DND-41 (cell line): ENCODE results near the gene THRB.

ENCODE experiments used
- ATAC-seq: fragments of 200-7000 bp; cut with Tn5 transposase; 3 replicates; pipeline ENCODE4 v1.9.1; 2021; ENCODE audit warnings: low read depth; ENCODE audit not compliant: insufficient read depth
- DNase-seq: peaks from one replicate; pipeline ENCODE4 v3.0.0-alpha.2; 2020
- H2AFZ ChIP-seq: 2 replicates; pipeline ENCODE4 v1.6.0; 2012; ENCODE audit warnings: low read depth, low read length
- H3K27ac ChIP-seq: 2 replicates; pipeline ENCODE4 v1.5.1; 2012; ENCODE audit warnings: low read length, inconsistent platforms
- H3K27me3 ChIP-seq: fragments of 200-600 bp; sonication (generic); 2 replicates; pipeline ENCODE4 v1.6.0; 2012; ENCODE audit warnings: low read length, mild to moderate bottlenecking, inconsistent platforms; ENCODE audit not compliant: insufficient read depth, poor library complexity
- H3K36me3 ChIP-seq: 2 replicates; pipeline ENCODE4 v1.5.1; 2012; ENCODE audit warnings: low read length, inconsistent platforms; ENCODE audit not compliant: insufficient read depth
- H3K4me1 ChIP-seq: 2 replicates; pipeline ENCODE4 v1.5.1; 2012; ENCODE audit warnings: mild to moderate bottlenecking, low read length; ENCODE audit not compliant: insufficient read depth
- H3K4me2 ChIP-seq: 2 replicates; pipeline ENCODE4 v1.6.0; 2012; ENCODE audit warnings: mild to moderate bottlenecking, moderate library complexity, low read length, inconsistent platforms; ENCODE audit not compliant: insufficient read depth
- H3K4me3 ChIP-seq, 2 experiments: fragments of 200-600 bp in 1 of 2; shearing (Covaris generic) in 1 of 2; 2 replicates each; pipeline ENCODE4 v1.5.1; 2012 to 2016; ENCODE audit warnings: inconsistent platforms in 2 of 2, low read length in 2 of 2, mild to moderate bottlenecking in 2 of 2, low read depth in 1 of 2, moderate library complexity in 1 of 2
- H3K79me2 ChIP-seq: 2 replicates; pipeline ENCODE4 v1.6.0; 2012; ENCODE audit warnings: low read length, inconsistent platforms; ENCODE audit not compliant: insufficient read depth
- H3K9ac ChIP-seq: 2 replicates; pipeline ENCODE4 v1.6.0; 2012; ENCODE audit warnings: low read depth, mild to moderate bottlenecking, inconsistent platforms, low read length, moderate library complexity
- H3K9me3 ChIP-seq: 2 replicates; pipeline ENCODE4 v1.5.1; 2012; ENCODE audit warnings: low read length, moderate library complexity, mild to moderate bottlenecking, inconsistent platforms; ENCODE audit not compliant: insufficient read depth, severe bottlenecking
- H4K20me1 ChIP-seq: 2 replicates; pipeline ENCODE4 v1.6.0; 2012; ENCODE audit warnings: low read length; ENCODE audit not compliant: insufficient read depth
- EZH2 ChIP-seq: IDR thresholded peaks from 3 replicates; pipeline ENCODE4 v1.6.1; 2012; ENCODE audit warnings: borderline replicate concordance, low read depth, mild to moderate bottlenecking, moderate library complexity, low read length, inconsistent platforms; ENCODE audit not compliant: severe bottlenecking
- TF ChIP-seq, protein P1 (sequence below): IDR thresholded peaks from 2 replicates; pipeline ENCODE4 v1.5.1; 2012; ENCODE audit warnings: borderline replicate concordance, low read length, moderate library complexity, mild to moderate bottlenecking; ENCODE audit not compliant: poor library complexity, severe bottlenecking; ENCODE audit errors: extremely low read depth

THRB gene

DNA sequence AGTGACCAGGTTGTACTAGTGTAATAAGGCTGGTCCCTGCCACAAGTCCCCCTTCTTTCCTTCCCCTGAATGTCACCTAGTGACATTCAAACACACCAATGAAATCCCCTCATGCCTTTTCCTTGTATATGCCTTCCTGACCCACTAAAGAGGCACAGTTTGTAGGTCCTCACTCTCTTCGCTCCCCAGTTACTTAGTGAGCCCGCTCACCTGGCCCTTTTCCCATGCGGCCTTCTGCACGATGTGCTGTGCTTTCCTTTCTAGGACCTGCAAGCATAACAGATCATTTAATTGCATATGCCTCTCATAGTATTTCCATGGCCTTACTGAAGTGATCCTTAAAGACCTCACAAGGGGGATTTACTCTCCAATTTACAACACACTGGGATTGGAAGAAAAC lies 146.3 kb downstream of the THRB start:
- no peak for ATAC-seq
- Histone ChIP-seq H3K27ac (no peak overlapping the region), H3K27me3 (no peaks in the 10 kb centered on the region), H2AFZ (no peak overlapping the region), H3K36me3 (no peaks in the 10 kb centered on the region), H3K4me3 (no peak overlapping the region), H3K9ac (no peak overlapping the region), H3K4me1 (no peaks in the 10 kb centered on the region), H3K79me2 (no peaks in the 10 kb centered on the region), H3K4me2 (no peak overlapping the region), H4K20me1 (no peaks in the 10 kb centered on the region), H3K9me3 (no peaks in the 10 kb centered on the region)
- no peak for DNase-seq
- TF ChIP-seq, protein P1, sequence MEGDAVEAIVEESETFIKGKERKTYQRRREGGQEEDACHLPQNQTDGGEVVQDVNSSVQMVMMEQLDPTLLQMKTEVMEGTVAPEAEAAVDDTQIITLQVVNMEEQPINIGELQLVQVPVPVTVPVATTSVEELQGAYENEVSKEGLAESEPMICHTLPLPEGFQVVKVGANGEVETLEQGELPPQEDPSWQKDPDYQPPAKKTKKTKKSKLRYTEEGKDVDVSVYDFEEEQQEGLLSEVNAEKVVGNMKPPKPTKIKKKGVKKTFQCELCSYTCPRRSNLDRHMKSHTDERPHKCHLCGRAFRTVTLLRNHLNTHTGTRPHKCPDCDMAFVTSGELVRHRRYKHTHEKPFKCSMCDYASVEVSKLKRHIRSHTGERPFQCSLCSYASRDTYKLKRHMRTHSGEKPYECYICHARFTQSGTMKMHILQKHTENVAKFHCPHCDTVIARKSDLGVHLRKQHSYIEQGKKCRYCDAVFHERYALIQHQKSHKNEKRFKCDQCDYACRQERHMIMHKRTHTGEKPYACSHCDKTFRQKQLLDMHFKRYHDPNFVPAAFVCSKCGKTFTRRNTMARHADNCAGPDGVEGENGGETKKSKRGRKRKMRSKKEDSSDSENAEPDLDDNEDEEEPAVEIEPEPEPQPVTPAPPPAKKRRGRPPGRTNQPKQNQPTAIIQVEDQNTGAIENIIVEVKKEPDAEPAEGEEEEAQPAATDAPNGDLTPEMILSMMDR = no peak
- TF ChIP-seq EZH2 = no peak

GRCh38 chr3:24344784-24345439 lies 149.7 kb downstream of the THRB start:
- no peaks in the 10 kb centered on the region for H4K20me1 ChIP-seq
- H3K36me3 ChIP-seq = no peaks in the 10 kb centered on the region
- H3K27ac ChIP-seq = no peak overlapping the region
- TF ChIP-seq, protein P1 = no peak
- H3K4me1 ChIP-seq = no peaks in the 10 kb centered on the region
- DNase-seq = no peak
- H3K4me2 ChIP-seq = no peak overlapping the region
- no peaks in the 10 kb centered on the region for H3K79me2 ChIP-seq
- no peak overlapping the region for H3K4me3 ChIP-seq
- no peak overlapping the region for H3K9ac ChIP-seq
- no peaks in the 10 kb centered on the region for H3K9me3 ChIP-seq
- no peak overlapping the region for H2AFZ ChIP-seq
- ATAC-seq = no peak
- H3K27me3 ChIP-seq = no peaks in the 10 kb centered on the region

DNA sequence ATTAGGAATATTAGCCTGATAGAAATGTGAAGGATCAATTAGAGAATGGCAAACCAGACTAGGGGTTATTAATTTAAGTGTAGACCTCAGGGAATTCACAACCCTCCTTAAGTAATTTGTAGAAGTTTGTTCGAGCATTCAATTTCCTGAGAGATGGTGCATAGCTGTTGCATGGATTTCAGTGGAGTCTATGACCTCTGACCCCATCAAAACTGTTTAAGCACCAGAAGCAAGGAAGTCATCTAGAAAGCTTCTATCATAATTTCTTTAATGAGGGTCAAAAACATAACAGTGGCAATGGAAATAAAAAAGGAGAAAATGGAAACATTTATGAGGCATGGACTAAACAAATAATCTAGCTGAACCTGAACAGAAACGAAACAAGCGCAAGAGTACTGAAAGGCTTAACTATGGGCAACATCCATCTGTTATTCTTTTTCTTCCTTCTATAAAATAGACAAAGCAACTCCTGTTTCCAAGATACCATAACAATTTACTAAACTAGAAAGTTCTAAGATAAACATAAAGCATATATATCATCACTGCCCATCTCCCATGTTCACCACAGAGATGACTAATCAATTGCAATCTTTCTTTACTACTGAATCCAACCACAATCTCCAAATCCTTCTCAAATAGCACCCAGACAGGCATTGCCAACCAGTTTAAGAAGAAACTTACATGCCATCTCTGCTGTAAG lies 151.4 kb downstream of the THRB start:
- no peaks in the 10 kb centered on the region for H3K9me3 ChIP-seq
- no peaks in the 10 kb centered on the region for H4K20me1 ChIP-seq
- DNase-seq (no peak), ATAC-seq (no peak)
- no peak overlapping the region for H3K27ac ChIP-seq
- H3K27me3 ChIP-seq = no peaks in the 10 kb centered on the region
- H3K36me3 ChIP-seq = no peaks in the 10 kb centered on the region
- no peak overlapping the region for H3K4me3 ChIP-seq
- H3K79me2 ChIP-seq = no peaks in the 10 kb centered on the region
- H2AFZ ChIP-seq = no peak overlapping the region
- no peak overlapping the region for H3K9ac ChIP-seq
- no peak overlapping the region for H3K4me2 ChIP-seq
- no peaks in the 10 kb centered on the region for H3K4me1 ChIP-seq
- TF ChIP-seq, protein P1 = no peak
- TF ChIP-seq EZH2 = no peak
